GM23248 (cell line): Measurements from ENCODE around the gene TJP3.

Experiments
- EZH2 ChIP-seq: fragments of 200-600 bp; sonication (generic); IDR thresholded peaks from 2 replicates; pipeline ENCODE4 v1.6.1; 2018; ENCODE audit warnings: antibody characterized with exemption, mild to moderate bottlenecking; ENCODE audit not compliant: insufficient read depth, poor library complexity, severe bottlenecking
- EZH2phosphoT487 ChIP-seq: fragments of 200-600 bp; sonication (generic); IDR thresholded peaks from 2 replicates; pipeline ENCODE4 v1.6.1; 2018; ENCODE audit warnings: antibody characterized with exemption, moderate library complexity, mild to moderate bottlenecking, low read depth; ENCODE audit not compliant: insufficient read depth

- TF ChIP-seq EZH2 (no peak), EZH2phosphoT487 (no peak)
Observed at GRCh38 chr19:3788996-3789778, 81.0 kb downstream of the TJP3 start.
